Keratinocyte (primary cell): ENCODE measurements around the gene BCAP31. TPM values are rescaled to one million over a fixed set of nuclear protein-coding genes. Genes with fewer than 3 reads are reported as not detected.

Experiments used
- DNase-seq: peaks from one replicate; pipeline ENCODE4 v3.0.0-alpha.2; 2011; ENCODE audit warnings: low read depth, missing footprints, low spot score
- FAIRE-seq: peaks from 2 replicates; lab custom pipeline; 2011; peaks lifted over from hg19 to GRCh38; lab: Jason Lieb, UNC
- H2AFZ ChIP-seq: 2 replicates; pipeline ENCODE4 v1.6.0; 2012; ENCODE audit warnings: low read length, control low read depth, inconsistent platforms; ENCODE audit not compliant: control insufficient read depth
- H3K27ac ChIP-seq: 2 replicates; pipeline ENCODE4 v1.5.1; 2011; ENCODE audit warnings: low read length; ENCODE audit not compliant: control insufficient read depth, insufficient read depth
- H3K27me3 ChIP-seq: 3 replicates; pipeline ENCODE4 v1.6.0; 2011; ENCODE audit warnings: low read length; ENCODE audit not compliant: control insufficient read depth, insufficient read depth; ENCODE audit errors: extremely low read depth
- H3K36me3 ChIP-seq, 2 experiments: 2 replicates in 1 of 2; 3 replicates in 1 of 2; pipeline ENCODE4 v1.5.1; 2011; ENCODE audit warnings: low read length in 2 of 2, mild to moderate bottlenecking in 1 of 2; ENCODE audit not compliant: control insufficient read depth in 2 of 2, insufficient read depth in 2 of 2; ENCODE audit errors: extremely low read depth in 1 of 2
- H3K4me1 ChIP-seq: 3 replicates; pipeline ENCODE4 v1.5.1; 2011; ENCODE audit warnings: low read length; ENCODE audit not compliant: control insufficient read depth, insufficient read depth; ENCODE audit errors: extremely low read depth
- H3K4me2 ChIP-seq: 3 replicates; pipeline ENCODE4 v1.6.0; 2011; ENCODE audit warnings: low read depth, low read length; ENCODE audit not compliant: control insufficient read depth, insufficient read depth; ENCODE audit errors: extremely low read depth
- H3K4me3 ChIP-seq, 3 experiments: fragments of 200-600 bp in 1 of 3; sonication (generic) in 1 of 3; 2 replicates in 2 of 3; 3 replicates in 1 of 3; pipeline ENCODE4 v1.5.1; 2011 to 2016; ENCODE audit warnings: low read length in 3 of 3, mild to moderate bottlenecking in 3 of 3, control low read depth in 2 of 3, inconsistent platforms in 1 of 3, low read depth in 1 of 3, mixed read lengths in 1 of 3, mixed run types in 1 of 3, moderate library complexity in 1 of 3; ENCODE audit not compliant: control insufficient read depth in 2 of 3, insufficient read depth in 2 of 3; ENCODE audit errors: extremely low read depth in 1 of 3
- H3K79me2 ChIP-seq: 2 replicates; pipeline ENCODE4 v1.6.0; 2012; ENCODE audit warnings: low read length; ENCODE audit not compliant: control insufficient read depth, insufficient read depth
- H3K9ac ChIP-seq: 3 replicates; pipeline ENCODE4 v1.6.0; 2011; ENCODE audit warnings: low read length; ENCODE audit not compliant: control insufficient read depth, insufficient read depth; ENCODE audit errors: extremely low read depth
- H3K9me1 ChIP-seq: 3 replicates; pipeline ENCODE4 v1.6.0; 2011; ENCODE audit warnings: low read length; ENCODE audit not compliant: control insufficient read depth, insufficient read depth; ENCODE audit errors: extremely low read depth
- H3K9me3 ChIP-seq: 2 replicates; pipeline ENCODE4 v1.5.1; 2012; ENCODE audit warnings: low read depth, low read length; ENCODE audit not compliant: control insufficient read depth
- H4K20me1 ChIP-seq: 3 replicates; pipeline ENCODE4 v1.6.0; 2011; ENCODE audit warnings: low read length; ENCODE audit not compliant: control insufficient read depth, insufficient read depth; ENCODE audit errors: extremely low read depth
- CTCF ChIP-seq, 3 experiments: IDR thresholded peaks in 1 of 3; conservative IDR thresholded peaks in 1 of 3; optimal IDR thresholded peaks in 1 of 3; 2 replicates in 2 of 3; 3 replicates in 1 of 3; pipeline versions ENCODE3 to v1.5.1; 2011; ENCODE audit warnings: low read length in 3 of 3, mild to moderate bottlenecking in 3 of 3, moderate library complexity in 2 of 3, control low read depth in 1 of 3, inconsistent platforms in 1 of 3; ENCODE audit not compliant: insufficient read depth in 2 of 3; ENCODE audit errors: extremely low read depth in 1 of 3
- EZH2 ChIP-seq: IDR thresholded peaks from one replicate; pipeline ENCODE4 v1.6.1; 2012; ENCODE audit warnings: inconsistent platforms, mild to moderate bottlenecking, low read length, moderate library complexity
- dilution Hi-C: fragments of 300-500 bp; cut with MboI; formaldehyde crosslinking; loops from one replicate; pipeline ENCODE4 v1.7.0; 2020; ENCODE audit warnings: low sequenced_read_pairs; ENCODE audit not compliant: extremely low pct_ligation_motif_present
- polyA plus RNA-seq, 5 experiments: library from polyadenylated mRNA; depleted of rRNA in 3 of 5; stranded (reverse) in 3 of 5; stranded (forward) in 1 of 5; unstranded in 1 of 5; fragments of >200 nt; gene quantifications; 1 replicate in 1 of 5; 2 replicates in 3 of 5; 3 replicates in 1 of 5; pipeline versions ENCODE4 v1.2.1 to v1.2.3, GENCODE V29; 2011 to 2012; ENCODE audit warnings: missing spikeins in 2 of 5, low read depth in 1 of 5, low replicate concordance in 1 of 5

Gene BCAP31
- polyA plus RNA-seq, 1 donor (not counting 4 experiments of a cell fraction or from before 2014, with no cell fraction given) = 262 TPM

DNA sequence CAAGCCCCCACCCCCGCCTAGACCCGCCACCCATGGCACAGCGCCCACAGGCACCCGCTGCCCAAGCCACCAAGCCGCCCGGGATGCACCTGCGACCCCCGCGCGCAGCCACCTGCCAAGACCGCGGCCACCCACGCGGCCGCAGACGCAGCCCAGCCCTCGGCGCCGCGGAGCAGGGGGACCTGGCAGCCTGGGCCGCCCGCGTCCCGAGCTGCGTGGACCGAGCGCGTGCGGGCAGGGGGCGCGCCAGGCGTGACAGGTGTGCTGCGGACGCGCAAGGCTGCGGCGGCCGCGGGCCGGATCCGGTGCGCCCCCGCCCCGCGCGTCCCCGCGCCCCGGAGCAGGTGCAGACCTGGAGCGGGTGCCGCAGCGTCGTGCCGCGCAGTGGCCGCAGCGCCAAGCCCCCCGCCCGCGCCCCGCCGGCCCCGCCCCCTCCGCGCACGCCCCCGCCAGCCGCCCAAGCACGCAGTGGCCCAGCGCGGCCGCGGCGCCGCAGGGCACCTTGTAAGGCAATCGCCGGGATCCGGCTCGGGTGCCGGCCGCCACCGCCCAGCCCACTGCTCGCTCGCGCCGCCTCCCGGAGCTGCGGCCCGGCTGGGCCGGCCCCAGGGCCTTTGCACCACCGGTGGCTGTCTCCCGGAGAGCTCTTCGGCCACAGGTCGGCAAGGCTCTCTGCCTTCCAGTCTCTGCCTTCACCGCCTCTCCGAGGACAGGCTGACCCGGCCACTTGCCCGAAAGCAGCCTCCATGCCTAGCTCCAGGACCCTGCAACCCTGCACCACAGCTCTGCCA is 50.6 kb downstream of the BCAP31 start, which contains the start of gene PNCK:
Gene PNCK, minus strand, starts transcription at position 386 of the 791 bp plus-strand sequence. CDS start 737 bp downstream, outside the sequence.
- H3K9me3 ChIP-seq = no peaks in the 10 kb centered on the region
- no peak within 1 kb of the TSS for H3K27ac ChIP-seq
- no peaks in the 10 kb centered on the region for H4K20me1 ChIP-seq
- FAIRE-seq (no peak), DNase-seq (no peak)
- no peaks in the 10 kb centered on the region for H3K79me2 ChIP-seq
- peaks cover 4% of the 10 kb centered on the region for H3K4me1 ChIP-seq
- H3K4me3 ChIP-seq = no peak within 1 kb of the TSS
- no peak within 1 kb of the TSS for H2AFZ ChIP-seq
- no peak within 1 kb of the TSS for H3K9ac ChIP-seq
- dilution Hi-C loops = no loop called here
- H3K36me3 ChIP-seq = no peaks in the 10 kb centered on the region
- TF ChIP-seq CTCF (optimal IDR thresholded peaks at IDR 0.05 in 1 of 3, IDR thresholded peaks at IDR 0.05 in 1 of 3, conservative IDR thresholded peaks at IDR 0.05 in 1 of 3; ENCODE audit: extremely low read depth in 1 of 3, insufficient read depth in 2 of 3, low read length in 3 of 3) (no peak), EZH2 (no peak)
- no peak within 1 kb of the TSS for H3K4me2 ChIP-seq
- H3K9me1 ChIP-seq = no peaks in the 10 kb centered on the region
- no peaks in the 10 kb centered on the region for H3K27me3 ChIP-seq

- dilution Hi-C loops = no loop called here
- Histone ChIP-seq H3K9me3 (no peaks in the 10 kb centered on the region), H3K9me1 (no peaks in the 10 kb centered on the region), H3K4me3 (no peak overlapping the region), H3K4me2 (no peak overlapping the region), H3K27ac (no peak overlapping the region), H3K79me2 (no peaks in the 10 kb centered on the region), H3K4me1 (peaks cover 4% of the 10 kb centered on the region), H3K27me3 (no peaks in the 10 kb centered on the region), H2AFZ (no peak overlapping the region), H3K9ac (no peak overlapping the region), H4K20me1 (no peaks in the 10 kb centered on the region), H3K36me3 (no peaks in the 10 kb centered on the region)
- no peak for DNase-seq
- FAIRE-seq = no peak
- no peak for TF ChIP-seq CTCF (optimal IDR thresholded peaks at IDR 0.05 in 1 of 3, IDR thresholded peaks at IDR 0.05 in 1 of 3, conservative IDR thresholded peaks at IDR 0.05 in 1 of 3; ENCODE audit: extremely low read depth in 1 of 3, insufficient read depth in 2 of 3, low read length in 3 of 3)
- TF ChIP-seq EZH2 = peak; percentile 32
Measured at GRCh38 chrX:153672531-153673427, 51.4 kb downstream of the BCAP31 start.
